WTC11 (cell line): ENCODE measurements around the gene VPS35L.

Experiments used
- CTCF ChIP-seq: fragments of 200-600 bp; IDR thresholded peaks from 2 replicates; pipeline ENCODE4 v1.8.0; 2022; ENCODE audit warnings: antibody characterized with exemption
- JUN ChIP-seq: sonication (generic); formaldehyde crosslinking; IDR thresholded peaks from 2 replicates; pipeline ENCODE4 v1.8.0; 2023; ENCODE audit warnings: mild to moderate bottlenecking, missing genetic modification reagents
- MAX ChIP-seq: sonication (generic); formaldehyde crosslinking; IDR thresholded peaks from 2 replicates; pipeline ENCODE4 v1.8.0; 2022; ENCODE audit warnings: mild to moderate bottlenecking, missing genetic modification reagents
- NFE2L1 ChIP-seq: sonication (generic); formaldehyde crosslinking; IDR thresholded peaks from 2 replicates; pipeline ENCODE4 v1.8.1; 2023; ENCODE audit warnings: missing genetic modification reagents
- NR1H2 ChIP-seq: sonication (generic); formaldehyde crosslinking; IDR thresholded peaks from 2 replicates; pipeline ENCODE4 v1.9.0; 2021; ENCODE audit warnings: mild to moderate bottlenecking, moderate library complexity, missing genetic modification reagents
- SMAD4 ChIP-seq: sonication (generic); formaldehyde crosslinking; IDR thresholded peaks from 2 replicates; pipeline ENCODE4 v1.8.0; 2022; ENCODE audit warnings: mild to moderate bottlenecking, missing genetic modification reagents
- SP1 ChIP-seq: sonication (generic); formaldehyde crosslinking; conservative IDR thresholded peaks from 2 replicates; pipeline ENCODE4 v1.8.1; 2022; ENCODE audit warnings: missing genetic modification reagents
- ZNF138 ChIP-seq: sonication (generic); formaldehyde crosslinking; conservative IDR thresholded peaks from 2 replicates; pipeline ENCODE4 v1.8.1; 2022; ENCODE audit warnings: mild to moderate bottlenecking, moderate library complexity, missing genetic modification reagents

- TF ChIP-seq NFE2L1 (CRISPR knock-in tag), result no peak
- no peak for TF ChIP-seq SP1
- no peak for TF ChIP-seq CTCF
- no peak for TF ChIP-seq ZNF138 (CRISPR knock-in tag)
- TF ChIP-seq SMAD4 (CRISPR knock-in tag), result no peak
- TF ChIP-seq MAX, result no peak
- TF ChIP-seq JUN, result no peak
- no peak for TF ChIP-seq NR1H2 (CRISPR knock-in tag)
These were observed 90.1 kb downstream of the VPS35L start for GRCh38 chr16:19645557-19645981.
